Loucy (cell line): ENCODE data around the gene DNAH14.

ENCODE experiments used
- H2AFZ ChIP-seq: fragments of 200-600 bp; sonication (generic); 2 replicates; pipeline ENCODE4 v1.6.0; 2016; ENCODE audit warnings: antibody characterized with exemption, mild to moderate bottlenecking, low read length, moderate library complexity
- H3F3A ChIP-seq: fragments of 200-600 bp; 2 replicates; pipeline ENCODE4 v1.6.0; 2016; ENCODE audit warnings: antibody characterized with exemption, low read depth, mild to moderate bottlenecking
- H3K27me3 ChIP-seq: fragments of 200-600 bp; sonication (generic); 2 replicates; pipeline ENCODE4 v1.6.1; 2014; ENCODE audit warnings: low read length, mild to moderate bottlenecking; ENCODE audit not compliant: insufficient read depth, poor library complexity, severe bottlenecking
- H3K36me3 ChIP-seq: fragments of 200-600 bp; sonication (generic); 2 replicates; pipeline ENCODE4 v1.6.1; 2016; ENCODE audit warnings: low read length; ENCODE audit not compliant: insufficient read depth
- H3K4me1 ChIP-seq: fragments of 200-600 bp; sonication (generic); 2 replicates; pipeline ENCODE4 v1.5.1; 2014; ENCODE audit warnings: low read length, mild to moderate bottlenecking; ENCODE audit not compliant: insufficient read depth, poor library complexity, severe bottlenecking
- H3K4me2 ChIP-seq: fragments of 200-600 bp; sonication (generic); 2 replicates; pipeline ENCODE4 v1.6.0; 2014; ENCODE audit warnings: antibody characterized with exemption, low read length, low read depth, mild to moderate bottlenecking; ENCODE audit not compliant: poor library complexity, severe bottlenecking
- H3K4me3 ChIP-seq: fragments of 200-600 bp; sonication (generic); 2 replicates; pipeline ENCODE4 v1.5.1; 2014; ENCODE audit warnings: low read length, mild to moderate bottlenecking, mixed read lengths; ENCODE audit not compliant: poor library complexity, severe bottlenecking
- H3K79me2 ChIP-seq: fragments of 200-600 bp; sonication (generic); 2 replicates; pipeline ENCODE4 v1.6.1; 2014; ENCODE audit warnings: low read length; ENCODE audit not compliant: insufficient read depth
- H3K9ac ChIP-seq: fragments of 200-600 bp; sonication (generic); 2 replicates; pipeline ENCODE4 v1.6.0; 2014; ENCODE audit warnings: mild to moderate bottlenecking, low read depth, low read length, moderate library complexity; ENCODE audit not compliant: poor library complexity, severe bottlenecking
- H3K9me2 ChIP-seq: fragments of 200-600 bp; sonication (generic); replicated peaks from 2 replicates; pipeline ENCODE4 v1.6.1; 2016; ENCODE audit warnings: low read depth, low read length, mixed read lengths
- H3K9me3 ChIP-seq: fragments of 200-600 bp; sonication (generic); 2 replicates; pipeline ENCODE4 v1.6.1; 2014; ENCODE audit warnings: mild to moderate bottlenecking, antibody characterized with exemption, low read length, low read depth; ENCODE audit not compliant: insufficient read depth
- H4K20me1 ChIP-seq: fragments of 200-600 bp; sonication (generic); 2 replicates; pipeline ENCODE4 v1.6.0; 2014; ENCODE audit warnings: antibody characterized with exemption, low read length, mild to moderate bottlenecking; ENCODE audit not compliant: insufficient read depth, poor library complexity, severe bottlenecking
- EZH2phosphoT487 ChIP-seq: fragments of 200-600 bp; IDR thresholded peaks from 2 replicates; pipeline ENCODE4 v1.6.1; 2018; ENCODE audit warnings: antibody characterized with exemption, mild to moderate bottlenecking, moderate library complexity, borderline replicate concordance
- TF ChIP-seq, protein P1 (sequence below): fragments of 200-600 bp; sonication (generic); conservative IDR thresholded peaks from 2 replicates; pipeline ENCODE4 v1.5.1; 2014; ENCODE audit warnings: mild to moderate bottlenecking, antibody characterized with exemption, low read length

The DNAH14 gene

GRCh38 chr1:225257081-225257480 lies 327.6 kb downstream of the DNAH14 start:
- Histone ChIP-seq H3K4me1 (no peaks in the 10 kb centered on the region), H3K9me3 (no peaks in the 10 kb centered on the region), H3K79me2 (no peaks in the 10 kb centered on the region), H4K20me1 (no peaks in the 10 kb centered on the region), H3K27me3 (no peaks in the 10 kb centered on the region), H3K9me2 (no peaks in the 10 kb centered on the region), H3K9ac (no peak overlapping the region), H3K36me3 (no peaks in the 10 kb centered on the region), H2AFZ (no peak overlapping the region), H3F3A (no peaks in the 10 kb centered on the region), H3K4me3 (no peak overlapping the region), H3K4me2 (no peak overlapping the region)
- TF ChIP-seq, protein P1, sequence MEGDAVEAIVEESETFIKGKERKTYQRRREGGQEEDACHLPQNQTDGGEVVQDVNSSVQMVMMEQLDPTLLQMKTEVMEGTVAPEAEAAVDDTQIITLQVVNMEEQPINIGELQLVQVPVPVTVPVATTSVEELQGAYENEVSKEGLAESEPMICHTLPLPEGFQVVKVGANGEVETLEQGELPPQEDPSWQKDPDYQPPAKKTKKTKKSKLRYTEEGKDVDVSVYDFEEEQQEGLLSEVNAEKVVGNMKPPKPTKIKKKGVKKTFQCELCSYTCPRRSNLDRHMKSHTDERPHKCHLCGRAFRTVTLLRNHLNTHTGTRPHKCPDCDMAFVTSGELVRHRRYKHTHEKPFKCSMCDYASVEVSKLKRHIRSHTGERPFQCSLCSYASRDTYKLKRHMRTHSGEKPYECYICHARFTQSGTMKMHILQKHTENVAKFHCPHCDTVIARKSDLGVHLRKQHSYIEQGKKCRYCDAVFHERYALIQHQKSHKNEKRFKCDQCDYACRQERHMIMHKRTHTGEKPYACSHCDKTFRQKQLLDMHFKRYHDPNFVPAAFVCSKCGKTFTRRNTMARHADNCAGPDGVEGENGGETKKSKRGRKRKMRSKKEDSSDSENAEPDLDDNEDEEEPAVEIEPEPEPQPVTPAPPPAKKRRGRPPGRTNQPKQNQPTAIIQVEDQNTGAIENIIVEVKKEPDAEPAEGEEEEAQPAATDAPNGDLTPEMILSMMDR, result no peak
- no peak for TF ChIP-seq EZH2phosphoT487

GRCh38 chr1:225258811-225259210 lies 329.3 kb downstream of the DNAH14 start:
- Histone ChIP-seq H3K79me2 (no peaks in the 10 kb centered on the region), H3F3A (no peaks in the 10 kb centered on the region)
- no peak for TF ChIP-seq EZH2phosphoT487
- TF ChIP-seq, protein P1, result no peak

DNA sequence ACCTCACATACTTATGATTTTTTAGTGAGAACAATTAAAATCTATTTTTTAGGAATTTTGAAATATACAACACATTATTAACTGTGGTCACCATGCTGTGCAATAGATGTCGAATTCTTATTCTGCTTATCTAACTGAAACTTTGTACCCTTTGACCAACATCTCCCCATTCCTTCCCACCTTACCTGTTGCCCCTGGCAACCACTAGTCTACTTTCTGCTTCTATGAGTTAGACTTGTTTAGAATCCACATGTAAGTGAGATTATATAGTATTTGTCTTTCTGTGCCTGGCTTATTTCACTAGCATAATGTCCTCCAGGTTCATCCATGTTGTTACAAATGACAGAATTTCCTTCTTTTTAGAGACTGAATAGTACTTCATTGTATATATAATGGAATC lies 330.1 kb downstream of the DNAH14 start:
- Histone ChIP-seq H3K4me2 (no peak overlapping the region), H3K36me3 (no peaks in the 10 kb centered on the region), H3F3A (no peaks in the 10 kb centered on the region), H3K4me1 (no peaks in the 10 kb centered on the region), H3K9me3 (no peaks in the 10 kb centered on the region), H3K79me2 (no peaks in the 10 kb centered on the region), H3K9ac (no peak overlapping the region), H3K4me3 (no peak overlapping the region), H3K27me3 (no peaks in the 10 kb centered on the region), H4K20me1 (no peaks in the 10 kb centered on the region), H3K9me2 (no peaks in the 10 kb centered on the region), H2AFZ (no peak overlapping the region)
- no peak for TF ChIP-seq EZH2phosphoT487

More at GRCh38 chr1:225258811-225259210, 329.3 kb downstream of the DNAH14 start:
- Histone ChIP-seq H3K36me3 (no peaks in the 10 kb centered on the region), H3K4me3 (no peak overlapping the region), H2AFZ (no peak overlapping the region), H4K20me1 (no peaks in the 10 kb centered on the region), H3K27me3 (no peaks in the 10 kb centered on the region), H3K9me2 (no peaks in the 10 kb centered on the region), H3K4me2 (no peak overlapping the region), H3K4me1 (no peaks in the 10 kb centered on the region), H3K9me3 (no peaks in the 10 kb centered on the region), H3K9ac (no peak overlapping the region)

GRCh38 chr1:225260319-225260718 lies 330.8 kb downstream of the DNAH14 start:
- Histone ChIP-seq H4K20me1 (no peaks in the 10 kb centered on the region), H2AFZ (no peak overlapping the region), H3K4me2 (no peak overlapping the region), H3F3A (no peaks in the 10 kb centered on the region), H3K4me3 (no peak overlapping the region), H3K9ac (no peak overlapping the region), H3K36me3 (no peaks in the 10 kb centered on the region), H3K27me3 (no peaks in the 10 kb centered on the region), H3K9me2 (no peaks in the 10 kb centered on the region), H3K79me2 (no peaks in the 10 kb centered on the region), H3K9me3 (no peaks in the 10 kb centered on the region), H3K4me1 (no peaks in the 10 kb centered on the region)
- TF ChIP-seq EZH2phosphoT487, result no peak
- TF ChIP-seq, protein P1, result no peak
